GM10248 (cell line): ENCODE data around the gene FABP7.

ENCODE experiments used
- CTCF ChIA-PET: fragments of 300-600 bp; sonication (Branson Sonifier 250); formaldehyde crosslinking; extraction: SDS; loops from one replicate; lab custom pipeline; 2021; ENCODE audit warnings: antibody characterized with exemption; lab: Yijun Ruan, JAX
- POLR2A ChIA-PET: fragments of 350-650 bp; sonication (Branson Sonifier 250); formaldehyde crosslinking; extraction: SDS; loops from one replicate; lab custom pipeline; 2020; ENCODE audit warnings: antibody characterized with exemption; lab: Yijun Ruan, JAX
- DNase-seq: peaks from one replicate; pipeline ENCODE4 v3.0.0; 2012; ENCODE audit errors: extremely low spot score
- TF ChIP-seq, protein P1 (sequence below): IDR thresholded peaks from 2 replicates; pipeline ENCODE4 v1.5.1; 2012; ENCODE audit warnings: mild to moderate bottlenecking, low read depth; ENCODE audit errors: extremely low read depth, missing control alignments, control extremely low read depth

Gene FABP7

DNA sequence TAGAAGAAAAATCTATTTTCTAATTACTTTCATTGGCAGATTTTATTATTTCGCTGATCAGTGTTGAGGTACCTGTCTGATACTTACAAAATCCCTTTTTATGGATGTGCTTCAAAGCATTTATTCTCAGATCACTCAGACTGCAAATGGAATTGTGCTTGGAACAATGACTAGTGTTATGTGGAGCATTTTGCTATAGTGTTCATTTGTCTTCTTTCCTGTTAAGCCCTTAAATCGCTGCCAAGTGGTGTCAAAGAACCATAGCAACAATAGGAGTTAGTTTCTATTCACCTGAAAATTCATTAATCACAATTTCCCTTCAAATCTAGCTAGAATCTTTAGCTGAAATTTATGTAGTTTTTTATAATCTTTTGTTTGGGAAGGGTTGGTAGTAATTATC is 39.4 kb downstream of the FABP7 start:
- POLR2A ChIA-PET: no interaction called here
- CTCF ChIA-PET: interaction anchor here (1.8 kb wide), 1 partner anchor 20 kb away, joined by 7 read pairs; no protein-coding TSS in a partner anchor
- DNase-seq: no peak
- TF ChIP-seq, protein P1, sequence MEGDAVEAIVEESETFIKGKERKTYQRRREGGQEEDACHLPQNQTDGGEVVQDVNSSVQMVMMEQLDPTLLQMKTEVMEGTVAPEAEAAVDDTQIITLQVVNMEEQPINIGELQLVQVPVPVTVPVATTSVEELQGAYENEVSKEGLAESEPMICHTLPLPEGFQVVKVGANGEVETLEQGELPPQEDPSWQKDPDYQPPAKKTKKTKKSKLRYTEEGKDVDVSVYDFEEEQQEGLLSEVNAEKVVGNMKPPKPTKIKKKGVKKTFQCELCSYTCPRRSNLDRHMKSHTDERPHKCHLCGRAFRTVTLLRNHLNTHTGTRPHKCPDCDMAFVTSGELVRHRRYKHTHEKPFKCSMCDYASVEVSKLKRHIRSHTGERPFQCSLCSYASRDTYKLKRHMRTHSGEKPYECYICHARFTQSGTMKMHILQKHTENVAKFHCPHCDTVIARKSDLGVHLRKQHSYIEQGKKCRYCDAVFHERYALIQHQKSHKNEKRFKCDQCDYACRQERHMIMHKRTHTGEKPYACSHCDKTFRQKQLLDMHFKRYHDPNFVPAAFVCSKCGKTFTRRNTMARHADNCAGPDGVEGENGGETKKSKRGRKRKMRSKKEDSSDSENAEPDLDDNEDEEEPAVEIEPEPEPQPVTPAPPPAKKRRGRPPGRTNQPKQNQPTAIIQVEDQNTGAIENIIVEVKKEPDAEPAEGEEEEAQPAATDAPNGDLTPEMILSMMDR: no peak

DNA sequence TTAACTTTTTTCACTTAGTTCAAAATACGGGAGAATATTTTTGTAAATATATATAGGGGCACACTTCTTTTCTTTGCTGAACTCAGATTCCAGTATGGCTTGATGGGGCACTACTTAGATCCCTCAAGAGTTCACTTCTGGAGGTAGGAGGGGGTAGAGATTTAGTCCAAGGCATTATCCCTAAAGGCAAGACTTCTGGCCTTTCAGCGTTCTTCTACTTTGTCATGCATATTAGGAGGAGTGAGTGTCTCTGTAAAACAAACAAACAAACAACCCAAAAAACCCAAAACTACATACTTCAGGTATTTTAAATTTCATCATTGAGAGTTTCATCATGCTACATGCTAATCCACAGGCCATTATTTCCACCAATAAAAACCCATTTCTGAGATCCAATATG is 41.6 kb downstream of the FABP7 start:
- no peak for DNase-seq
- TF ChIP-seq, protein P1: no peak
- CTCF ChIA-PET: no interaction called here
- POLR2A ChIA-PET: no interaction called here

DNA sequence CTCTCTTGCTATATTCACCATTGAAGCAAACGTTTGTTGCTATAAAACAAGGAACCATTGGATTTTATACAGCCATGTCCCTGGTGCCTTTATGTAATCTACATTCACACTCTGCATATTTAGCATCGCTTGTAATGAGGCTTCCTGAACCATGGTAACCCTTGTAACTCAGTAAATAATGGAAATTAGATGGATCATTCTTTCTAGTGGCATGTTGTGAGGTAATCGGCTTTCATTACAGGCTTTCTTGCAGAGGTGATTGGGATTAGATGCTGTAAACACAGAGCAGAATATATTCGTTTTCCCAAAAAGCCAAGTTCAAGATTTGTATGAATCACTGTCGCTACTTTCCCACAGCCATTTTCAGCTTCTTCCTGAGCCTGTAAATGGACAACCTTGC is 45.6 kb downstream of the FABP7 start:
- DNase-seq: no peak
- ChIA-PET POLR2A (no interaction called here), CTCF (interaction anchor here (1.1 to 3.6 kb wide), 4 partner anchors 10 to 73 kb away, joined by 3 to 30 read pairs (median 8); no protein-coding TSS in a partner anchor)
- TF ChIP-seq, protein P1: no peak

DNA sequence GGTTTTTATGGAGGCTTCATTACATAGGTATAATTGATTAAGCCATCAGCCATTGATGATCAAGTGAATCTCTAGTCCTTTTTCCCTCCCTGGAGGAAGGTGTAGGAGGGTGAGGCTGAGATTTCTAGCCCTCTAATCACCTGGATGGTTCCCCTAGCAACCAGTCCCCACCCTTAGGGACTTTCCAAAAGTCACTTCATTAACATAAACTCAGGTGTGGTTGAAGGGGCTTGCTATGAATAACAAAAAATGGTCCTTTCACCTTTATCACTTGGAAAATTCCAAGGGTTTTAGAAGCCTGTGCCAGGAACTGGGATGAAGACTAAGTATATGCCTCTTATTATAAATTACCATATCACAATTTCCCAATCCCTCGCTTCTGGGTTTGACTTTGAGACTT is 49.9 kb downstream of the FABP7 start:
- ChIA-PET CTCF (interaction anchor here (3.1 kb wide), 1 partner anchor 10 kb away, joined by 11 read pairs; no protein-coding TSS in a partner anchor), POLR2A (interaction anchor here (0.6 kb wide), 1 partner anchor 156 kb away, joined by 3 read pairs; no protein-coding TSS in a partner anchor)
- DNase-seq: no peak
- TF ChIP-seq, protein P1: no peak

DNA sequence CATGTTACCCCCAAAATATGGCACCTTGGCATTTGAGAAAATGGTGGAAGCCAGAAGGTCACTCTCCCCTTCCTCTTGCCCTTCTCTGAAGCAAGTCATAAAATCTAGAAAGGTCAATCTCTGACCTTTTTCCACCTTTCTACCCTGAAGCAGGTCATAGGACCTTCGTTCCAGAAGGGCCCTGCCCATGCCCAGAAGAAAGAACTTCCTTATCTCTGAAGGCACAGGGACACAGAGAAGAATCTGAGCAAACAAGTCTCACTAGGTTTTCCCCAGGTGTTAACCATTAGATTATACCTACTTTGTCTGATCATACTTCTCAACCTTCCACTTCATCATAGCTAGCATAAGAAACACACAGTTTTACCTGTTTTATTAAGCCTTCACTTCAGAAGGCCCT is 52.0 kb downstream of the FABP7 start:
- no peak for DNase-seq
- ChIA-PET POLR2A (no interaction called here), CTCF (interaction anchor here (1.7 to 3.1 kb wide), 3 partner anchors 7 to 101 kb away, joined by 3 to 11 read pairs (median 10); no protein-coding TSS in a partner anchor)
- TF ChIP-seq, protein P1: no peak

DNA sequence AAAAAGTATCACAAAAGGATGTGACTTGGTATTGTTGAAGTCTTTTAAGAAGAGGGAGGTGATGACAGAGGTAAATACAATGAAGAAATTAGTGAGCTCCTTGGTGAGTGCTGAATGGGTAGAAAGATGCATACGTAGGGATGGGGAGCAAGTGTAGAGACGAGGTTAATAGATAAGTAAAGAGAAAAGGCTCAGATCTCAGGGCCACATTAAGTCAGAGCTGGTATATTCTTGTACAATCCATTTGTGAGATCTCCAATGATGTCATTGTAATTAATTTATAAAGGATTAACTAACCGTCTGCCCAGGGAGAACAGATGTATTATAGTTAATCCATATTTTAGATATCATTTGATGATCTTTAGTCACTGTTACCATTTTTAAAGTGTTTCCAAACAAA is 52.9 kb downstream of the FABP7 start:
- CTCF ChIA-PET: interaction anchor here (1.3 to 2.4 kb wide), 2 partner anchors 10 to 102 kb away, joined by 3 to 10 read pairs; no protein-coding TSS in a partner anchor
- DNase-seq: no peak

More for the DNA sequence above, 52.9 kb downstream of the FABP7 start:
- POLR2A ChIA-PET: no interaction called here
- TF ChIP-seq, protein P1: no peak
